H9 (cell line): ENCODE measurements around the gene CFAP90. TPM values are rescaled to one million over a fixed set of nuclear protein-coding genes. Genes with fewer than 3 reads are reported as not detected.

ENCODE experiments used
- DNase-seq: peaks from one replicate; pipeline ENCODE4 v3.0.0-alpha.2; 2017
- H2AFZ ChIP-seq: one replicate; pipeline ENCODE4 v1.6.1; 2013; ENCODE audit warnings: mild to moderate bottlenecking, low read length, control low read depth, moderate library complexity
- H2AK5ac ChIP-seq: 2 replicates; pipeline ENCODE4 v1.6.1; 2013; ENCODE audit warnings: low read length, control low read depth, mixed read lengths; ENCODE audit not compliant: insufficient read length
- H2BK120ac ChIP-seq: one replicate; pipeline ENCODE4 v1.6.1; 2013; ENCODE audit warnings: low read depth, mild to moderate bottlenecking, low read length, control low read depth, inconsistent platforms; ENCODE audit not compliant: poor library complexity, severe bottlenecking
- H2BK12ac ChIP-seq: 2 replicates; pipeline ENCODE4 v1.6.1; 2013; ENCODE audit warnings: low read length, control low read depth, mixed read lengths, low read depth; ENCODE audit not compliant: insufficient read length
- H2BK15ac ChIP-seq: 2 replicates; pipeline ENCODE4 v1.6.1; 2013; ENCODE audit warnings: low read depth, low read length, control low read depth
- H2BK20ac ChIP-seq: one replicate; pipeline ENCODE4 v1.6.1; 2013; ENCODE audit warnings: low read depth, mild to moderate bottlenecking, low read length, control low read depth, inconsistent platforms; ENCODE audit not compliant: poor library complexity, severe bottlenecking
- H2BK5ac ChIP-seq: 2 replicates; pipeline ENCODE4 v1.6.1; 2013; ENCODE audit warnings: low read length, control low read depth, mixed read lengths; ENCODE audit not compliant: insufficient read length
- H3K14ac ChIP-seq: 2 replicates; pipeline ENCODE4 v1.6.1; 2013; ENCODE audit warnings: low read length, control low read depth; ENCODE audit not compliant: insufficient read depth
- H3K18ac ChIP-seq: 2 replicates; pipeline ENCODE4 v1.6.1; 2013; ENCODE audit warnings: low read depth, mild to moderate bottlenecking, mixed read lengths, low read length, control low read depth; ENCODE audit not compliant: insufficient read length
- H3K23ac ChIP-seq: 2 replicates; pipeline ENCODE4 v1.6.1; 2013; ENCODE audit warnings: low read length, control low read depth, mixed read lengths, low read depth; ENCODE audit not compliant: insufficient read length
- H3K23me2 ChIP-seq: 2 replicates; pipeline ENCODE4 v1.6.1; 2013; ENCODE audit warnings: low read depth, mild to moderate bottlenecking, mixed read lengths, low read length, control low read depth; ENCODE audit not compliant: insufficient read length, poor library complexity, severe bottlenecking
- H3K27ac ChIP-seq: 2 replicates; pipeline ENCODE4 v1.5.1; 2013; ENCODE audit warnings: low read length, control low read depth, mixed read lengths, low read depth; ENCODE audit not compliant: insufficient read length
- H3K27me3 ChIP-seq: 2 replicates; pipeline ENCODE4 v1.6.1; 2013; ENCODE audit warnings: low read length, control low read depth, inconsistent platforms; ENCODE audit not compliant: insufficient read depth
- H3K4ac ChIP-seq: 2 replicates; pipeline ENCODE4 v1.6.1; 2013; ENCODE audit warnings: low read depth, mild to moderate bottlenecking, control low read depth, inconsistent platforms, low read length, moderate library complexity
- H3K4me1 ChIP-seq: 2 replicates; pipeline ENCODE4 v1.6.1; 2013; ENCODE audit warnings: low read length, control low read depth, inconsistent platforms; ENCODE audit not compliant: insufficient read depth
- H3K4me2 ChIP-seq: 2 replicates; pipeline ENCODE4 v1.6.1; 2013; ENCODE audit warnings: low read length, control low read depth, mixed read lengths; ENCODE audit not compliant: insufficient read length, insufficient read depth
- H3K56ac ChIP-seq: 2 replicates; pipeline ENCODE4 v1.6.1; 2013; ENCODE audit warnings: low read depth, mild to moderate bottlenecking, mixed read lengths, low read length, control low read depth; ENCODE audit not compliant: insufficient read length
- H3K79me1 ChIP-seq: 2 replicates; pipeline ENCODE4 v1.6.1; 2013; ENCODE audit warnings: low read depth, mild to moderate bottlenecking, moderate library complexity, low read length, control low read depth, inconsistent platforms; ENCODE audit not compliant: insufficient read depth, poor library complexity, severe bottlenecking
- H3K79me2 ChIP-seq: 2 replicates; pipeline ENCODE4 v1.6.1; 2013; ENCODE audit warnings: low read length, control low read depth, inconsistent platforms; ENCODE audit not compliant: insufficient read depth
- H3K9ac ChIP-seq: 2 replicates; pipeline ENCODE4 v1.6.1; 2013; ENCODE audit warnings: low read length, control low read depth, mixed read lengths; ENCODE audit not compliant: insufficient read length; ENCODE audit errors: extremely low read depth
- H3K9me3 ChIP-seq: one replicate; pipeline ENCODE4 v1.6.1; 2013; ENCODE audit warnings: low read depth, low read length, inconsistent platforms; ENCODE audit not compliant: control insufficient read depth
- H3T11ph ChIP-seq: one replicate; pipeline ENCODE4 v1.6.1; 2013; ENCODE audit warnings: mild to moderate bottlenecking, low read length, control low read depth, inconsistent platforms
- H4K20me1 ChIP-seq: one replicate; pipeline ENCODE4 v1.6.1; 2013; ENCODE audit not compliant: control insufficient read depth, insufficient read length, insufficient read depth
- H4K5ac ChIP-seq: 2 replicates; pipeline ENCODE4 v1.6.1; 2013; ENCODE audit warnings: low read depth, mild to moderate bottlenecking, mixed read lengths, low read length, control low read depth; ENCODE audit not compliant: insufficient read length
- H4K8ac ChIP-seq: replicated peaks from 2 replicates; pipeline ENCODE4 v1.6.1; 2013; ENCODE audit warnings: low read length, control low read depth, mixed read lengths, low read depth; ENCODE audit not compliant: insufficient read length
- H4K91ac ChIP-seq: 2 replicates; pipeline ENCODE4 v1.6.1; 2013; ENCODE audit warnings: low read depth, mild to moderate bottlenecking, moderate library complexity, mixed read lengths, low read length, control low read depth; ENCODE audit not compliant: insufficient read length
- H3K27ac Mint-ChIP-seq, 3 experiments: 2 replicates in 2 of 3; 3 replicates in 1 of 3; pipeline ENCODE4 v1.8.0; 2020 to 2021; ENCODE audit warnings: mixed read lengths in 3 of 3, mild to moderate bottlenecking in 1 of 3, moderate library complexity in 1 of 3
- H3K27me3 Mint-ChIP-seq: 2 replicates; pipeline ENCODE4 v1.8.0; 2021; ENCODE audit warnings: low read depth, mild to moderate bottlenecking, moderate library complexity, mixed read lengths
- H3K36me3 Mint-ChIP-seq, 3 experiments: 2 replicates in 2 of 3; 3 replicates in 1 of 3; pipeline ENCODE4 v1.8.0; 2020 to 2021; ENCODE audit warnings: low read depth in 3 of 3, mixed read lengths in 3 of 3; ENCODE audit not compliant: insufficient read depth in 1 of 3
- H3K4me1 Mint-ChIP-seq, 2 experiments: 2 replicates each; pipeline ENCODE4 v1.8.0; 2020; ENCODE audit warnings: mixed read lengths in 2 of 2
- H3K4me3 Mint-ChIP-seq, 2 experiments: 2 replicates in 1 of 2; 3 replicates in 1 of 2; pipeline ENCODE4 v1.8.0; 2020 to 2021; ENCODE audit warnings: mild to moderate bottlenecking in 2 of 2, mixed read lengths in 2 of 2, moderate library complexity in 1 of 2
- H3K9me3 Mint-ChIP-seq, 2 experiments: 2 replicates in 1 of 2; 3 replicates in 1 of 2; pipeline ENCODE4 v1.8.0; 2020; ENCODE audit warnings: mild to moderate bottlenecking in 2 of 2, mixed read lengths in 2 of 2, moderate library complexity in 1 of 2
- WGBS: extraction: QIAGEN DNeasy Blood & Tissue Kit; methylation state at CpG from one replicate; pipeline ENCODE4 v1.1.7; 2013; ENCODE audit warnings: missing lambda C conversion rate, low lambda C conversion rate, mixed read lengths; ENCODE audit not compliant: insufficient read length; ENCODE audit errors: extremely low coverage; 5-methylcytosine and 5-hydroxymethylcytosine counted together
- total RNA-seq: library from RNA; stranded (reverse); gene quantifications from 2 replicates; pipeline ENCODE4 v1.2.1, GENCODE V29; 2021
- TF ChIP-seq, protein P1 (sequence below): fragments of 200-600 bp; sonication (generic); conservative IDR thresholded peaks from 3 replicates; pipeline ENCODE4 v1.8.0; 2021; ENCODE audit warnings: antibody characterized with exemption, mild to moderate bottlenecking

Gene CFAP90
- total RNA-seq, 1 experiment from 2014 or later, result 0.44 TPM

DNA sequence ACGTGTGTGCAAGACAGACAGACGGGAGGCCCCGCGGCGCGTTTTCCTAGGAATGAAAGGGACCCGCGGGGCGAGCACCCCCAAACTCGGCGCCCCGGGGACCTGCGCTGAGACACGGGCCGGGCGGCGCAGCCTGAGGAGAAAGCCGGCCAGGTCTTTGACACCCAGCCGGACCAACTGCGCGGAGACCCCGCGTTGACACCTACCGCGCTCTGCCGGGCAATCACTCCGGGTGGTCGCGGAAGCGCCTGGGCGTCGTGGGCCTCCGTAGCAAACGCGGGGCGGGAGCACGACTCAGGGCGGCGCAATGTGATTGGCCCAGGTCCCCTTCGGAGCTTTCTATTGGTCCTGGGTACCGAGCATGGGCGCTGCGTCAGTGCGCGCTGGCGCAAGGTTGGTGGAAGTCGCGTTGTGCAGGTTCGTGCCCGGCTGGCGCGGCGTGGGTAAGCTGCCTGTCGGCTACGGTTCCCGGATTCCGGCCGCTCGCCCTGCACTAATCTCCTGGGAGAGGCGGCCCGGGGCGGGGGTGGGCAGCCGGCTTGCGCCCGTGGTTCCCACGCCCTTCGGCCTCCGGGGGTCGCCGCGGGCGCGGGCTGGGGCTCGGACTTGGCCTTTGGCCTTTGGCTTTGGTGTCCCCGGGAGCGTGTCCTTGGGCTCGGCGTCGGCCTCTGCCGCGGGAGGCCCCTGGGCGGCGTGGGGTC, 18.0 kb upstream of the CFAP90 start, which contains the start of the genes FASTKD3 and MTRR:
Gene FASTKD3, minus strand, starts transcription at position 259 of the 701 bp plus-strand sequence. CDS start 948 bp downstream, outside the sequence.
Gene MTRR, plus strand, starts transcription at position 376 of the 701 bp plus-strand sequence. CDS start 1,647 bp downstream, outside the sequence.
- peaks cover 8 to 44% (median 33%) of the 10 kb centered on the region in 3 experiments; a peak in 6 of 7 replicates for H3K36me3 Mint-ChIP-seq
- H4K20me1 ChIP-seq, result no peaks in the 10 kb centered on the region

More for the DNA sequence above, 18.0 kb upstream of the CFAP90 start, which contains the start of the genes FASTKD3 and MTRR:
- H3K27me3 Mint-ChIP-seq, result no peaks in the 10 kb centered on the region
- Histone ChIP-seq H2BK5ac (no peak within 1 kb of the TSS), H3K79me1 (peaks cover 3% of the 10 kb centered on the region), H2BK120ac (no peak within 1 kb of the TSS), H3K23me2 (peaks cover 4% of the 10 kb centered on the region), H2AK5ac (no peak within 1 kb of the TSS), H3K23ac (no peak within 1 kb of the TSS), H2BK20ac (no peak within 1 kb of the TSS), H2BK15ac (no peak within 1 kb of the TSS), H4K5ac (no peak within 1 kb of the TSS), H3K18ac (no peak within 1 kb of the TSS), H3K4me2 (peak within 1 kb of the TSS; percentile 91), H3K9ac (peak within 1 kb of the TSS; percentile 31), H3K79me2 (peaks cover 19% of the 10 kb centered on the region), H3K27me3 (no peaks in the 10 kb centered on the region), H4K8ac (no peak within 1 kb of the TSS), H3K27ac (no peak within 1 kb of the TSS), H3K9me3 (no peaks in the 10 kb centered on the region), H3K4ac (no peak within 1 kb of the TSS), H2AFZ (no peak within 1 kb of the TSS), H3T11ph (no peak within 1 kb of the TSS), H3K14ac (peak within 1 kb of the TSS; percentile 21; the same call in 1 of the 2 replicates), H3K4me1 (no peaks in the 10 kb centered on the region), H3K56ac (no peak within 1 kb of the TSS), H2BK12ac (no peak within 1 kb of the TSS), H4K91ac (no peak within 1 kb of the TSS)
- no peaks in the 10 kb centered on the region for H3K9me3 Mint-ChIP-seq
- no CpG with 5 or more reads among the region's 83 CpGs for WGBS
- peak within 1 kb of the TSS; percentile 90 to 97 for H3K4me3 Mint-ChIP-seq
- H3K4me1 Mint-ChIP-seq, result peaks cover 18 to 19% of the 10 kb centered on the region in 2 experiments
- H3K27ac Mint-ChIP-seq, result peak within 1 kb of the TSS; percentile 1 to 59 (median 1); a peak in 3 of 7 replicates
- DNase-seq, result peak; percentile 90
- TF ChIP-seq, protein P1, sequence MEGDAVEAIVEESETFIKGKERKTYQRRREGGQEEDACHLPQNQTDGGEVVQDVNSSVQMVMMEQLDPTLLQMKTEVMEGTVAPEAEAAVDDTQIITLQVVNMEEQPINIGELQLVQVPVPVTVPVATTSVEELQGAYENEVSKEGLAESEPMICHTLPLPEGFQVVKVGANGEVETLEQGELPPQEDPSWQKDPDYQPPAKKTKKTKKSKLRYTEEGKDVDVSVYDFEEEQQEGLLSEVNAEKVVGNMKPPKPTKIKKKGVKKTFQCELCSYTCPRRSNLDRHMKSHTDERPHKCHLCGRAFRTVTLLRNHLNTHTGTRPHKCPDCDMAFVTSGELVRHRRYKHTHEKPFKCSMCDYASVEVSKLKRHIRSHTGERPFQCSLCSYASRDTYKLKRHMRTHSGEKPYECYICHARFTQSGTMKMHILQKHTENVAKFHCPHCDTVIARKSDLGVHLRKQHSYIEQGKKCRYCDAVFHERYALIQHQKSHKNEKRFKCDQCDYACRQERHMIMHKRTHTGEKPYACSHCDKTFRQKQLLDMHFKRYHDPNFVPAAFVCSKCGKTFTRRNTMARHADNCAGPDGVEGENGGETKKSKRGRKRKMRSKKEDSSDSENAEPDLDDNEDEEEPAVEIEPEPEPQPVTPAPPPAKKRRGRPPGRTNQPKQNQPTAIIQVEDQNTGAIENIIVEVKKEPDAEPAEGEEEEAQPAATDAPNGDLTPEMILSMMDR, result no peak
